GM12892 (cell line): ENCODE measurements around the gene ATP9A.

Experiments used
- POLR2AphosphoS5 ChIP-seq: IDR thresholded peaks from 2 replicates; pipeline ENCODE4 v1.6.1; 2011; ENCODE audit warnings: low read depth, low read length, control low read depth
- TAF1 ChIP-seq: IDR thresholded peaks from 2 replicates; pipeline ENCODE4 v1.6.1; 2011; ENCODE audit warnings: low read depth, mild to moderate bottlenecking, control low read depth, low read length, borderline replicate concordance

DNA sequence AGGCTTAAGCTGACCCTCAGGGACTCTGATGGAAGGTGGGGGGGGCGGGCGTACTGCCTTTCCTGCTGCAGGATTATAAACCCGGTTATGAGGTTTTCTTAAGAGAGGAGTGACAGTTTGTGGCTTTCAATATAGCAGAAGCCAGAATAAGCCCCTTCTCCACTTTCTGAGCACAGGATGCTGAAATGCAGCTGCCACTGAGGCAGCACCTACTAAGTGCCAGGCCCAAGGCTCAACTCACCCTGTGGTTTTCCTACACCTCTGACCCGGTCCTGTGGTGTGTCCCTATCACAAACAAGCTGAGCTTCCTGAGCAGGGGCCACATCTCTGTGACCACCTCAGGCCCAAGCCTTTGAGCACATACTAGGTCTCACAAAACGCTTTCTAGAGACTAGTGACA lies 166.1 kb downstream of the ATP9A start:
- TF ChIP-seq POLR2AphosphoS5 (no peak), TAF1 (no peak)
